Stimulated activated CD4-positive, alpha-beta T cell treated with anti-CD3 and anti-CD28 coated beads, Interleukin-12 subunit alpha, Interleukin-12 subunit beta, amount 100 ng/mL, for 48 hours (primary cell): Measurements from ENCODE around the gene ACTR3.
A peak's percentile ranks its signal among the peaks of the same experiment; 100 is the strongest.

Source experiments
- DNase-seq, 3 donors: peaks; one replicate each; pipeline ENCODE4 v3.0.0-alpha.2; 2020; ENCODE audit warnings: low read depth in 2 of 3, low spot score in 1 of 3

The ACTR3 gene

DNA sequence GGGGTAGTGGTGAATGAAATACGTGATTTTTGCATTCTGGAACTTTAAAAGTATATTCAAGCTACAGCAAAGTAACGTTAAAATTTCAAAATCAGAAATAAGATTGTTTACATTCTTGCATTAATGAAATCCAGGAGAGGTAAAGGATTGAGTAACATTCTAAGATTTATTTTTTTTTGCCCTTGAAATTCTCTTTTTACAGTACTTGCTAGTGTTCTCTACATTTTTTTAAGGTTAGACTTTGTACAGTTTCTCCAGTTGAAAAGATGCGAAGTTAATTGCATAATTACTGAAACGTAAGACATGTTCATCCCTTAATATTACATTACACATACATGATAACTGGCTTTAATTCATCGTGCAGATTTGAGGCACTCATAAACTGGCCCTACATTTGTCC is 74.5 kb downstream of the ACTR3 start:
- no peak for DNase-seq

DNA sequence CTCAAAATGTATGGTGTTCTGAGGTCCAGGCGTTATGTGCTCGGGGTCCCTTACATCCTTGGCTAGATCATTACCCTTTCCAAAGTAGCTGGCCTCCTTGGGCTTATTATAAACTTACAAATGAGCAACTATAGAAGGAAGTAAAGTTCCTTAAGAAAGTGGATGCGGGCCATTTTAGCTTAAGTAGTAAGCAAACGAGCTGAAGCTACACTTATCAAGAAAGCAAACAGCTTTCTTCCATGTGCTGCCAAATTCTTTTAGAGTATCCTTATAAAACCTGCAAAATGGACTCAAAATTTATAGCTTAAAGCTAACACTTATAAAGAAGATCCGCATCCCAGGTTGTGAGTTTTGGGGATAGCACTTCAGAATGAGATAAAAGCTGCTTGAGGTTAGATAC is 75.3 kb downstream of the ACTR3 start:
- DNase-seq: no peak

DNA sequence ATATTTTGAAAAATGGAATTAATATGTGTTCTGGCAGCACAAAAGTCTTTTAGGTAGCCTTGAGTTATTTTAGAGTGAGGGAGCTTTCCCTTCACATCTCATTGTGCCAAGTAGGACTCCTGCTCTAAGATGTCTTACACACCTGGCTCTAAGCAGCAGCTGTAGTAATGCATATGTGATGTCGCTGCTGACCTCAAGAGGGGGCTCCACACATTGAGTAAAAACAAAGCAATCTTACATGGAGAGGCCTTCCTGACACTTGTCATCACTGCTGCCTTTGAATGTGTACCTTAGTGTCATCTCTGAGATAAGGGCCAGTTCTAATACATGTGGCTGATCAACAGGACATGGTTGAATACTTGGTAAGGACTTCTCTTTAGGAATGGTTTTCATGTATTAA is 75.8 kb downstream of the ACTR3 start:
- DNase-seq: no peak

DNA sequence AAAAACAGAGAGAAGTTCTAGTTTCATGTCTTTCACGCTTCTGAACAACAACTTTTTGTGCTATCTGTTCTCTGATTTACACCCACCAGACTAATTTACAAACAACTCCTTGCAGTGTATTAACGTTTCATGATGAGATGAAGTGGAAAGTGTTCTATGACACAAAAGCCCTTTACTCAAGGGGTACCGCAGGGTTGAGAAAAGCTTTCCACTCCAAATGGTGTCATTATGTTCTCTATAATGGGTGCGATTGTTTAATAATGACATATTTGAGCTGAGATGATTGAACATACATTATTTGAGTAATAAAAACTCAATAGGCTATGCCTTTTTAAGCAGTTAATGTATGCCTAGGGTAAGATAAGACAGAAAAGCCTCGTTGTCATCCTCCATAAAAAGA is 76.3 kb downstream of the ACTR3 start:
- DNase-seq: no peak

DNA sequence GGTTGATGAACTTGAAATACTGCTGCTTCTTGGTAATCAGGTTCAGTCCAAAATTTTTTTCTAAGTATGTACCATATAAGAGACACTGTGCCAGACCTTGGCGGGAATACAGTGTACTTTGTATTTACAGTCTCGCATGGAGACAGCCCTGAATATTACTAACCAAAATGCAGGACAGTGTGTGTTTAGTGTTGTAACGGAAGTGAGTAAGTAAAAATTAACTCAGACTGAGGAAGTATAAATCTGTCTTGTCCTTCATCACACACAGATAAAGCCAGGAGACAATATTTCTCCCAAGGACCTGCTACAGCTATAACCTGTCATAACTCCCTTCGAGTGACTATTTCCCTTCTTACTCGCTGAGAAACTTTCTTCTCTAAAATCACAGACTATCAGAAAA is 76.9 kb downstream of the ACTR3 start:
- DNase-seq: no peak

DNA sequence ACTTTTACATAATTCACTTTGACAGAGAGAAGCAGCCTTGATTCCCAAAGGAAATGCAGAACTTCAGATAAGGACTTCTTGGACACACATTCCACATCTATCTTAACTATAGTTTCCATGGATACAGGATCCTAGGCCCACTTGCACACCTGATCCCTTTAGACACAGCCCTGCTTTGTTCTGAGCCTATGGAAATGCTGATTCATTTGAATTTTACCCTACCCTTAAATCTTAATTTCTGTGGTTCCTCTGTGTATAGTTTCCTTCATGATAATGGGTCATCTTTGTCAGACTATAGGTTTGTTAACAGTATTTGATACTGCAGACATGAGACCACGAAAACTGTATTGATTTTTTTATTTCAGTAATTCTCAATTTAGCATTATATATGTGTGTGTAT is 77.4 kb downstream of the ACTR3 start:
- DNase-seq: no peak

DNA sequence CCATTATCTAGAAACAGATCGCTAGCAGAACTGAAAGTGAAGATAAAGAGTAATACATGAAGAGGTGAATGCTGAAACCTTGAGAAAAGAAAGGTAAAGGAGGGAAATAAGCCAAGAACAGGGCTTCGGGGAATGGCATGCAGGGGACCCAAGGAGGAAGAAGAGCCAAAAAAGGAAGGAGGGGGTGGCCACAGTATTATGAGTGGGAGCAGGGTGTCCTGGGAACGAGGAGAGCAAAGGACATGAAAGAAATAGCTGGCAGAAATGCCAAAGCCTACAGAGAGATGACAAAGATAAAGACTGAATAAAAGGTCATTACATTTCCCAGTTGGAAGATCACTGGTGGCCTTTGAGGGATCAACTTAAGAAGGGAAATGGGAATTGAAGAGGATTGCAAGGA is 82.9 kb downstream of the ACTR3 start:
- DNase-seq: no peak

DNA sequence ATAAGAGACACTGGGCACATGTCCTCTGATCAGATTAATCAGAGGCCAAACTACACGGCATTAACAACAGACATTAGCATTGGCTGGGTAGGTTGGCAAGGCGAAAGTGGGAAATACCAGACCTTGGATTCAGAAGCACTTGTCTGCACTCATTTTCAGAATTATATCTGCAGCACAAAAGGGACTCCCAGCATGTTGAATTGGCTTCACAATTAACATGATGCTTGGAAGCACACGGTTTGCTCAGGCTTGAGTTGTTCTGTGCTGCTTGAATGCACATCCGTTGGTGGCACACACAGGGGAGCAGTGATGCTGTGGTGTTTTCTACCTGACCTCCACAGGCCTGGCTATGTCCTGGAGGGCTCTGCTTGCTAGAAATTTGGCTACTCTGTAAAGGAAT is 83.9 kb downstream of the ACTR3 start:
- DNase-seq: no peak

DNA sequence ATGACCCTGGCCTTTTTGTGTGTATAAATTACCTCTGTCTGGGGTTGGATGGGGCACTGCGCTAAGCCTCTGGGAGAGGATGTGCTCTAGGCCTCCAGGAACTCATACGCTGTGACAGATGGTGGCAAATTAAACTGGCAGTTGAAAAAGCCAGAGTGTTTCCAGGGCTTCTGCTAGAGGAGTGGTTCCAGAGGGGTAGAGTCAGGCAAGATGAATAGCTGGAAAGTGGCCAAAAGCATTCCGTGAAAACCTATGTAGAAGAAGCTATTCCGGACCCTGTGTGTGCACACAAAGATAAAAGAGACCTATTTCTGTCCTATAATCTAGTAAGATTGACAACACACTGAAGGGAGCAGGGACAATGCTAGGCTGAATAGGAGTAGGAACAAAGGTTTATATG is 84.8 kb downstream of the ACTR3 start:
- DNase-seq: no peak

DNA sequence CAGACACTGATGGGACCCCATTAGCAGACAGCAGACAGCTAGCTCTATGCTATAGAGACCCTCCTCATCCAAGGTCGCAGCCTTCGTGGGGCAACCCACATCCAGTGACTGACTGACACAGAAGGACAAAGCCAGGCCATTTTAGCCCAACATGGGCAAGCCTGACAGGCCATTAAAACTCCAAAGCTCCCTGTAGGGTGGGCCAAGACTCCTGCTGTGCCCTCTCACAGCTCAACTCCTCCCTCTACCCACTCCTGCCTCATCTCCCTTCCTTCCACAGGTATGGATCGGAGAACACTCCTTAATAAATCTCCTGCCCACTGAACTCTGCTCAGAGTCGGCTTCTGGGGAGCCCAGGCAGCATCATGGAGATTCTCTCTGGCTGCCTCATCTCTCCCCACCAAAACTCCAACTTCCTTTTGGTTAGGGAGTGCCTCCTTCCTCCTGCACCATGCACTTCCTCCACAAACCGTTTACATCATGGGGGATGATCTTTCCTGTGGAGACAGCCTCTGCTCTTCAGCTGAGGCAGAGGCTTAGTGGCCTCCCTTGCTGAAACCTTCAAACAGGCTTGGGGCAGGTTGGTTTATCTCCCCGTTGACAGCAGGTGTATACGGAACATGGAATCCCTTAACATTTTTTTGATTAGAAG is 86.5 kb downstream of the ACTR3 start:
- no peak for DNase-seq

DNA sequence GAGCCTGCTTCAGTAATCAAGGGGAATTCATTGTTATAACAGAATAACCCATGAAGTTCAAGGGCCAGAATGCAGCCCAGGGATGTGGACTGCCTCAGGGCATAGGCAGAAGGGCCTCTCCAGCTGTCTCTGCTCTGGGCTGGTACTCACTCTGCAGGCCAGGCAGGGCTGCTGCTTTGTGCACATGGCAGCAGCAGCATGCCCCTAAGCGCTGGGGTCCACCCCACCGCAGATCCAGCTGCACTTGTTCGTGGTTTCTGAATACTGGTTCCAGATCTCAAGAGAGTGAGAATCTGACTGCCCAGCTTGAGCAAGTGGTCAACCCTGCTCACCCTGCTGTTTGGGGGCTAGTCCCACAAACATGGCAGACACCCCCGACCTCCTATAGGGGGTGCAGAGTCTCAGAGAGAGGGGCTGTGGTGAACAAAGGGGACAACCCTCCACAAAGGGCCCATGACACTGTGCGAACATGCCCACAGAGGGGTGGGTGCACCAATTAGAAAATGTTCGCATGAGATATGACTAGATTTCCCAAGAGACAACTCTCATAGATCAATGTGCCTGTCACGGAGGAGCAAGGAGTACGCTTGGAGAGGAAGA is 87.3 kb downstream of the ACTR3 start:
- no peak for DNase-seq

DNA sequence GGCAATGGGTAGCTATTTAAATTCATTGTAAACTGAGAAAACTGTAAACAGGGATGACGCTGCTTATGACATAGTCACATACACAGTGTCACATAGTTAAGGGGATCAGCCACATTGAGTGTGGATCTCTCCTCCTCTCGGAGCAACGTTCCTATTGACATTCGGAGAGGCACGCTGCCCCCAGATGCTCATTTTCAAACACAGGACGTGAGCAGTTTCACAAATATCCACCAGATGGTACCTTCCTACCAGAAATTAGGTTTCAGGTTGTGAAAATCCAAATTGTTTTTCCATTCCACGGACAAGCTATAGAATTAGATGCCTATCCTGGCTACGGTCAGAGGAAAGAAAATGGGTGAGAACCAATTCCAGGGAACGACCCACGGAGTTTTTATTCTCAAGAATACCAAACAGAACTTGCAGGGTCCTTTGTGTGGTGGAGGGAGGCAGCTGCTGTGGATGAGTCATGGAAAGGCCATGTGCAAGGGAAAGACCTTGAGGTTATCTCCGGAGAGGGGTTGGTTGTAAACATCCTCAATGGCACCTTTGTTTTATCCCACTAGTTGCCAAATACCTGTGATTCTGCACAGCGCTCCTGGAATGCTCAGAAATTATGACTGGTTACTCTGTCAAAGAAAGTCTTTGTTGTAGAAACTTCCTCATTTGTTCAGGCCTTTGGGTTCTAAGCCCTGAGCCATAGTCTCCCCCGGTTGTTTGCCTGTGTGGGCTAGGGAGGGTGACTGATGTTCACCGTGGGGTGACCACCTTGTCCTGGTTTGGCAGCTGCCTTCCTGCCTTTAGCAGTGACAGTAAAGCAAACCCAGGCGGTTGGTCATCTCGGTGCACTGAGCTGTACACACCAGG is 88.0 kb downstream of the ACTR3 start:
- no peak for DNase-seq

DNA sequence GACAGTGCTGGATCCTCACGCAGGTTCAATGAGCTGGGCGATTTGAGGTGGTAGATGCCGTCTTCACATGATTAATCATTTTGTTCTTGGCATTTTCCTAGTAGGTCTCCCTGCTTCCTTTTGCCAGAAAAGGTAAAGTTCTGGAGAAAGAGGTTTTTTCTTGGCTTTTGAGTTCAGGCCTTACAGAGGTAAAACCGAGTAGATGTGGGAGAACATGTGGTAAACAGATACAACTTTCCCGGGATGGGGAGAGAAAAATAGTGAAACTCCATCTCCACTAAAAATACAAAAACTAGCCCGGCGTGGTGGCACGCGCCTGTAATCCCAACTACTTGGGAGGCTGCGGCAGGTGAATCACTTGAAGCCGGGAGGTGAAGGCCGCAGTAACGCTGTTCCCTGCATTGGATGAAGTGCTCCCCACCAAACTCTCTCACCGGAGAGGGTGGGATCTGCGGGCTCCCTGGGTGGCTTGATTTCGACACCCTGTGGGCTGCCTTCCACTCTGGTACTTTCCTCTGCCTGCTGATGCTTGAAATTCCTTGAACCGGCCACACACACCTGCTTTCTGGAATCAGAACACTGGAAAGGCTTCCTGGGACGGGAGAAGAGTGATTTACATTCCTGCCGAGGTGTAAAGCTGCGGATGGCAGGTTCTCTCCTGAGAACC is 88.8 kb downstream of the ACTR3 start:
- no peak for DNase-seq

DNA sequence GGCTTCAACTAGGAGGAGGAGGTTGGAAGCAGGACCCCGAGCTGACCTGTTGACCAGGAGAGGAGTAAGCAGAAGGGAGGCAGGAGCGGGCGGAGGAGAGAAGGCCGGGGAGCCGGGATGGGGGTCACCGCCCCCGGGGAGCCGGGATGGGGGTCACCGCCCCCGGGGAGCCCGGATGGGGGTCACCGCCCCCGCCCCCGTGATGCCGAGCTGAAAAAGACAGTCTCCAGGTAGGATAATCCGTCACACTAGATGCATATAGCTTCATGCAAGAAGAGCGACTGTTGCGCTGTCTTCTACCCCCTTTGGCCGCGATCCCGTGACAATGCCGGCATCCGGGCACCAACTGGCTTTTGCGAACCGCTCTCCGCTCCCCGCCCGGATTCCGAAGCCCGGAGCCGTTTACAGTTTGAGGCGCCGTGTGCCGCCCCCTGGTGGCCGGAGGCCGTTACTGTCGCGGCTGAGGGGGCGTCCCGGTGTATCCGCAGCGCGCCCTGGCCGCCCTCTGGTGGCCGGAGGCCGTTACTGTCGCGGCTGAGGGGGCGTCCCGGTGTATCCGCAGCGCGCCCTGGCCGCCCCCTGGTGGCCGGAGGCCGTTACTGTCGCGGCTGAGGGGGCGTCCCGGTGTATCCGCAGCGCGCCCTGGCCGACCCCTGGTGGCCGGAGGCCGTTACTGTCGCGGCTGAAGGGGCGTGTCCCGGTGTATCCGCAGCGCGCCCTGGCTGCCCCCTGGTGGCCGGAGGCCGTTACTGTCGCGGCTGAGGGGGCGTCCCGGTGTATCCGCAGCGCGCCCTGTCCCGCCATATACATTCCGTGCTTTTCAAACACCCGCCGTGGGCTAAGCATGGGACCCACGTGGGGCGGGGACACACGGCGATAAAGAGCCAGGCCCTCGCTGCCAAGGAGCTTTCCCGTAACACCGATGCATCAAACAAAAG is 89.6 kb downstream of the ACTR3 start:
- DNase-seq: peak; percentile 60 to 84 (median 78)

DNA sequence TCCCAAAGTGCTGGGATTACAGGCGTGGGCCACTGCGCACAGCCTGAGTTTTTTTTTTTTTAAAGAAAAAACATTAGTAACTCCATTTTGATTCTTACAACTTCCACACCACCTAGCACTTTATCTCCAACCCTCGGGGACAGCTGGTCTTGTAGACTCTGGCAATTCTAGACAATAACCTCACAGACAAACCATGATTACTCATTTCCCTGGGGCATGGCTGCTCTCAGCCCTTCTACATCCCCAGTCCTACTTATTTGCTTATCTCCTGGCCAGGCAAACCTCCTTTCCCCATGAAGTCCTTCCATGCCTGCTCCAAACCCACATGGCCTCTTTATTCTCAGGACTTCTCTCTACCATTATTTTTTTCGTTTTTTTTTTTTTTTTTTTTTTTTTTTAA is 91.1 kb downstream of the ACTR3 start:
- DNase-seq: no peak

DNA sequence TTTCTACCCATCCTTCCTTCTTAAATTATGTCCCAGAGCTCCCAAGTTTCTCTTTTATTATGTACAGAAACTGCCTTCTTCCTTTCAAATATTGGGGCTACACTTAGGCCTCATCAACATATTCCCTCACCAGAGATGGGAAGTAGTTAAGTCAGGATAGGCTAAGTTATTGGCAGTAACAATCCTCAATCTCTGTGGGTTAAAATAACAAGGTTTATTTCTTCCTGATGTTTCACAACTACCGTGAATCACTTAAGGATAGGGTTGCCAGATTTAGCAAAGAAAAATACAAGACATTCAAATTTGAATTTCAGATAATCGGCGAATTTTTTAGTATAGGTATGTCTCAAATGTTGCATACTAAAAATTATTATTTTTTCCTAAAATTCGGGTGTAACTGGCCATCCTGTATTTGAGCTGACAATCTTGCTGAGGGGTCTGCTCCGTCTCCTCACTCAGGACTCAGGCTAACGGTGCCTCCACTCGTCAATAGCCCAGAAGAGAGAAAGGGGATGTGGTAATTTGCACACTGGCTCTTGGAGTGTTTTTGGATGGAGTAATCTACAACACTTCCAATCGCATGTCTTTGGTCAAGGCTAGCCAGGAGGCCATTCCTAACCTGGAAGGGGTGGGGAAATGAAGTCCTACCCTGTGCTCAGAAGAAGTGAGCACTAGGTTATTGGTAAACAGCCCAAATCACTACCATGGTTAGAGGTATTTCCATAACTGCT is 91.7 kb downstream of the ACTR3 start:
- no peak for DNase-seq

DNA sequence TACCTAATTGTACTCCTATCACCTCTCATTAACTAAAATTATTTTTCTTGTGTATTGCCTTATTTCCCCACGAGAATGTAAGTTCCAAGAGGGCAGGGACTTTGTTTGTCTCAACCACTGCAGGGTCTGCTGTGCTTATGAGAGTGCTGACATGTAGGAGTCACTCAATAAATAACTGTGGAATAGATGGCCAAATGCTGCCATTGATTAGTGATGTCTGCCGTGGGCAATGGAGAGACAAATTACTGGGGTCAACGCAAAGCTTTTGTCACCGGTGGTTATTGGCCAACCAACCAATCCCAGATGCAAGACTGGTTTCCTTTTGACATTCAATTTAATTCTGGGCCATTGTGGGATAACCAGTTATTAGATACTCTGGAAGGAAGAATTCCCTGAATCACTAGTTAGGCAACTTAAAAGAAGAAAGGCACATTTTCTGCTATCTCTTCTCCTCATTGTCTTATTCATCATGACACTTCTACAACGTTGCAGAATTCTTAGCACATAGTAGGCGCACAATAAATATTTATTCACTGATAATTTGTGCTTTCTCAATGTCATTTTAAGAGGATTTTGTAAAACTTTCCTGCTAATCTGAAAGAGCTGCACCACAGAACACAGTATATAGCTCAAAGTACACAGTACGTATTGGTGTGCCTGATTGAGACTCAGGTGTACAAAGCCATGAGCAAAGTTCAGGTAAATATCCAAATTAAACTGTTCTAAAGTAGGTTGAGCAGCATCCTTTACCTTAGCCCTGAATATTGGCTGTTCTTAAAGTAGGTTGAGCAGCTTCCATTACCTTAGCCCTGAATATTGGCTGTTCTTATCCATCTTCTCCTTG is 95.9 kb downstream of the ACTR3 start:
- no peak for DNase-seq

DNA sequence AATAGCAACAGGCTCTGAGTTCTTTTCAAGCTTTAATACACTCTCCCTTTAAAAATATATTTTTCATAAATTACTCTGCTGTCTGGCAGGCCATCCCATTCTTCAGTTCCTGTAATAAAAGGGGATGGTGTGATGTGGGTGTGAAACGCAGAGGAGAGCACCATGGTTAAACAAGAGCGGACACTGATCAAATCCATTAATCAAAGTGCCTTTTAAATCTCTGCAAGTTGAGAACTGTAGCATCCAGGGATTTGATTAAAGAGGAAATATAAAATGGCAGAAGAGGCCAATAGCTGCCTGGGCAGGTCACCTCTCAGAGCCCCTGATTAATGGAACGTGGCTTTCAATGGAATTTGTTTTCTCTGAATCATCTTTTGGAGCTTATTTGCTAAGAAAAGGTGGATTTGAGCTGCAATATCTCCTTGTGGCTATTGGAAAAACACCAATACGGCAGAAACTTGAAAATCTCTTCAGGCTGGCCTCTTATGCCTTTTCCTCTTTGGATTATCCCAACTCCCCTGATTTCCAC is 96.9 kb downstream of the ACTR3 start:
- DNase-seq: no peak

DNA sequence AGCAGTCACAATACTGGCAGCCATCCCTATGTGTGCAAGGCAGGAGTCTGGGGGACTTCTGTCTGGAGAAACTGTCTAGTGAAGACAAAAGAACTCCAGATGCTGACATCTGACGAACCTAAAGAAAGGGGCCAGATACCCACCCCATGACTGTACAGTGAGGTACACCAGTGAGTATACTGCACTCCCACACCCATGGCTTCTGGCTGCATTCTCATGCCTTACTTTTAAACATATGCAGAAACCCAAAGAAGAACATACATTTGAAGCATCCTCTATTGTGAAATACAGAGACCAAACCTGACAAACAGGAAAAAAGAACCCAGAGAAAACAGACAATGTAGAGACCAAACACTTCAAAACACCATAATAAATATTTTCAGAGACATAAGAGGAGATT is 102.2 kb downstream of the ACTR3 start:
- DNase-seq: no peak
